ENCODE measurements around the gene GIMAP1.

DNA sequence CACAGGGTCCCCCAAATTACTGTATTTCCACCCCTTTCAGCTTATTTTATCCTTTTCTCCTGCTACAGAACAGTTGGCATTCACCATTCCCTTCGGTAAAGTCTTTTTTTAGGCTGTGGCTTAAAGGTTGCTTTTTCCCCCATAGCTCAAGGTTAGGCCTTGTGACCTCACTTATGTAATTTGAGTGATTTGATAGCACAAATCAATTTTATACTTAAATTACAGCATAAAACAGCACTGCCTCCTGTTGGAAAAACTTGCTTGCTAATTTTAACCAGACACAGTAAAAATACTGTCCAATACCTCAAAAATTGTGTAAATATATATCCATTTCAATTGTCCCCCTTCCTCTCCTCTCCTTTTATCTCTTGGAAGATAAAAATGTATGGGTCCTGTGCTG lies 7.1 kb downstream of the GIMAP1 start:
- TF ChIP-seq, protein P1, sequence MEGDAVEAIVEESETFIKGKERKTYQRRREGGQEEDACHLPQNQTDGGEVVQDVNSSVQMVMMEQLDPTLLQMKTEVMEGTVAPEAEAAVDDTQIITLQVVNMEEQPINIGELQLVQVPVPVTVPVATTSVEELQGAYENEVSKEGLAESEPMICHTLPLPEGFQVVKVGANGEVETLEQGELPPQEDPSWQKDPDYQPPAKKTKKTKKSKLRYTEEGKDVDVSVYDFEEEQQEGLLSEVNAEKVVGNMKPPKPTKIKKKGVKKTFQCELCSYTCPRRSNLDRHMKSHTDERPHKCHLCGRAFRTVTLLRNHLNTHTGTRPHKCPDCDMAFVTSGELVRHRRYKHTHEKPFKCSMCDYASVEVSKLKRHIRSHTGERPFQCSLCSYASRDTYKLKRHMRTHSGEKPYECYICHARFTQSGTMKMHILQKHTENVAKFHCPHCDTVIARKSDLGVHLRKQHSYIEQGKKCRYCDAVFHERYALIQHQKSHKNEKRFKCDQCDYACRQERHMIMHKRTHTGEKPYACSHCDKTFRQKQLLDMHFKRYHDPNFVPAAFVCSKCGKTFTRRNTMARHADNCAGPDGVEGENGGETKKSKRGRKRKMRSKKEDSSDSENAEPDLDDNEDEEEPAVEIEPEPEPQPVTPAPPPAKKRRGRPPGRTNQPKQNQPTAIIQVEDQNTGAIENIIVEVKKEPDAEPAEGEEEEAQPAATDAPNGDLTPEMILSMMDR (IDR thresholded peaks at IDR 0.05): no peak
- no peak for TF ChIP-seq POLR2A (IDR thresholded peaks at IDR 0.05; ENCODE audit: low read depth)
- TF ChIP-seq EP300 (IDR thresholded peaks at IDR 0.05): no peak
- no peak for TF ChIP-seq POLR2AphosphoS5 (IDR thresholded peaks at IDR 0.05)
